ENCODE results near the gene AVL9.

DNA sequence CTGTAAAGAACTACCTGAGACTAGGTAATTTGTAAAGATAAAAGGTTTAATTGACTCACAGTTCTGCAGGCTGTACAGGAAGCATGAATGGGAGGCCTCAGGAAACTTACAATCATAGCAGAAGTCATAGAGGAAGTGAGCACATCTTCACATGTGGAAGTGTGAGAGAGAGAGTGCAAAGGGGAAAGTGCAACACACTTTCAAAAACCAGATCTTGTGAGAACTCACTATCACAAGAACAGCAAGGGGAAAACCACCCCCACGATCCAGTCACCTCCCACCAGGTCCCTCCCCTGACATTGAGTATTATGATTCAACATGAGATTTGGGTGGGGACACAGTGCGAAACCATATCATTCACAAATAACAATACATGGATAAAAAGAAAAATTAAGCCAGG, 24.5 kb downstream of the AVL9 start:
- TF ChIP-seq, protein P1, sequence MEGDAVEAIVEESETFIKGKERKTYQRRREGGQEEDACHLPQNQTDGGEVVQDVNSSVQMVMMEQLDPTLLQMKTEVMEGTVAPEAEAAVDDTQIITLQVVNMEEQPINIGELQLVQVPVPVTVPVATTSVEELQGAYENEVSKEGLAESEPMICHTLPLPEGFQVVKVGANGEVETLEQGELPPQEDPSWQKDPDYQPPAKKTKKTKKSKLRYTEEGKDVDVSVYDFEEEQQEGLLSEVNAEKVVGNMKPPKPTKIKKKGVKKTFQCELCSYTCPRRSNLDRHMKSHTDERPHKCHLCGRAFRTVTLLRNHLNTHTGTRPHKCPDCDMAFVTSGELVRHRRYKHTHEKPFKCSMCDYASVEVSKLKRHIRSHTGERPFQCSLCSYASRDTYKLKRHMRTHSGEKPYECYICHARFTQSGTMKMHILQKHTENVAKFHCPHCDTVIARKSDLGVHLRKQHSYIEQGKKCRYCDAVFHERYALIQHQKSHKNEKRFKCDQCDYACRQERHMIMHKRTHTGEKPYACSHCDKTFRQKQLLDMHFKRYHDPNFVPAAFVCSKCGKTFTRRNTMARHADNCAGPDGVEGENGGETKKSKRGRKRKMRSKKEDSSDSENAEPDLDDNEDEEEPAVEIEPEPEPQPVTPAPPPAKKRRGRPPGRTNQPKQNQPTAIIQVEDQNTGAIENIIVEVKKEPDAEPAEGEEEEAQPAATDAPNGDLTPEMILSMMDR (IDR thresholded peaks at IDR 0.05): no peak
- TF ChIP-seq POLR2A (IDR thresholded peaks at IDR 0.05): no peak

Measured in lower leg skin (tissue), 3 donors.